Activated CD4-positive, alpha-beta T cell treated with anti-CD3 and anti-CD28 coated beads for 24 hours (primary cell): Measurements from ENCODE around the gene UAP1L1.
"Not testable (repeated sequence)": the region's sequence is repeated elsewhere in the genome, so short reads cannot be mapped to it uniquely, and the experiment has no call there.

Experiments used
- DNase-seq, 2 donors: peaks; one replicate each; pipeline ENCODE4 v3.0.0-alpha.2; 2020; ENCODE audit warnings: low read depth in 2 of 2

Gene UAP1L1, protein sequence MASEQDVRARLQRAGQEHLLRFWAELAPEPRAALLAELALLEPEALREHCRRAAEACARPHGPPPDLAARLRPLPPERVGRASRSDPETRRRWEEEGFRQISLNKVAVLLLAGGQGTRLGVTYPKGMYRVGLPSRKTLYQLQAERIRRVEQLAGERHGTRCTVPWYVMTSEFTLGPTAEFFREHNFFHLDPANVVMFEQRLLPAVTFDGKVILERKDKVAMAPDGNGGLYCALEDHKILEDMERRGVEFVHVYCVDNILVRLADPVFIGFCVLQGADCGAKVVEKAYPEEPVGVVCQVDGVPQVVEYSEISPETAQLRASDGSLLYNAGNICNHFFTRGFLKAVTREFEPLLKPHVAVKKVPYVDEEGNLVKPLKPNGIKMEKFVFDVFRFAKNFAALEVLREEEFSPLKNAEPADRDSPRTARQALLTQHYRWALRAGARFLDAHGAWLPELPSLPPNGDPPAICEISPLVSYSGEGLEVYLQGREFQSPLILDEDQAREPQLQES

DNA sequence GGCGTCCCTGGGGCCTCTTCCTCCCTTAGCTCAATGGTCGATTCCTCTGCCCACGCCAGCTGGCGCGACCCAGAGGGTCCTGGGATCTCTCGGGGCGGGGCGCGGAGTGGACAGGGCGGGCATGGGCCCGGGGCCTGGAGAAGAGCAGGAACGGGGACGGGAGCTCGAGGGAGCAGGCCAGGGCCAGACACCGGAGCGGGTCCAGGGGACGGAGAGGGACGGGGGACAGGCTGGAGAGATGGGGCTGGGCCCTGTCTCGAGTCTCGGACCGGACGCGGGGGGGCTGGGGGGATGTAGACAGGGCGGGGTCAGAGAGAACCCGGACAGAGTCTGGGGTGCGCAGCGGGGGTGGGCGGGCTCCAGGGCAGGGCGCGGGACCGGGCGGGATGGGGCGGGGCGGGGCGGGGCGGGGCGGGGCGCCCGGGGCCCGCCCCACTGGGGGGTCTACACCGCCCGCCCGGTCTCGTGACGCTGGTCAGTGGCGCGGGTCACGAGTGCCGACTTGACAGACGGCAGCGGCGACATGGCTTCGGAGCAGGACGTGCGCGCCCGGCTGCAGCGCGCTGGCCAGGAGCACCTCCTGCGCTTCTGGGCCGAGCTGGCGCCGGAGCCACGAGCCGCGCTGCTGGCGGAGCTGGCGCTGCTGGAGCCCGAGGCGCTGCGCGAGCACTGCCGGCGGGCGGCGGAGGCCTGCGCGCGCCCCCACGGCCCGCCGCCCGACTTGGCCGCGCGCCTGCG, at the start of gene UAP1L1:
Gene UAP1L1 (plus strand): TSS at position 508 of the 738 bp plus-strand sequence. CDS start 16 bp downstream, at position 524.
- DNase-seq = peak in 1 of 2 donors; percentile 37

DNA sequence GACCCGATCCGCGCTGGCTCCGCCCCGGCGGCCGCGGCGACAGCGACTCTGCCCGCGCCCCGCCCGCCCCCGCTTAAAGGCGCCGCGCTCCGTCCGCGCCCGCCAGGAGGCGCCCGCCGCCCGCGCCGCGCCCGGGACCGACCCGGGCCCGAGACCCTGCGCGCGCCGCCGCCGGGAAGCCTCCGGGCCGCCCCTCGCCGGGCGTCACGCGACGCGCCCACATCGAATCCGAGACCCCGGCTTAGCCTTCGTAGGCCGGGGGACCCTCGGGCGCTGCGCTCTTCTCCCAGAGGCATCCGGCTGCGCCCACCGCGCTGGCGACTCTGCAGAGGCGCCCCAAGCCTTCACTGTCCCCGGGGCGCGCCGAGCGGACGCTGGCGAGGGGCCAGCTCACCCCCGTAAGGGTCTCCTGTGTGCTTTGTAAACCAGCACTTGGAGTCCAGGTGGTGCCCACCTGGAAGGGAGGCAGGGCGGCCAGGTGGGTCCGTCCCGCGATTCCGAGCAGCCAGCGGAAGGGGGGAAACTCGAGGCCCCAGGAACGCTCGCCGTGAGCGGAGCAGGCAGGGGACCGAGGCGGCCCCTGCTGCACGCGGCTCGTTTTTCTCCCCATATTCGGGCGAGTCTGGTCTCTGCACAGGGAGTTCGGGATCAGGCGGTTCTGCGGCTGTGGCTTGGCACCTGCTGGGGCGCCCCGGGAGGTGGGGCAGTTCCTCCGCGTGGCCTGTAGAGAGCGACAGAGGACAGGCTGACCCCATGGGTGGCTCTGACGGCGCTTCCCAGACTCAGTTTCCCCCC, 48.9 kb upstream of the UAP1L1 start:
- peak; percentile 41 to 55 for DNase-seq

DNA sequence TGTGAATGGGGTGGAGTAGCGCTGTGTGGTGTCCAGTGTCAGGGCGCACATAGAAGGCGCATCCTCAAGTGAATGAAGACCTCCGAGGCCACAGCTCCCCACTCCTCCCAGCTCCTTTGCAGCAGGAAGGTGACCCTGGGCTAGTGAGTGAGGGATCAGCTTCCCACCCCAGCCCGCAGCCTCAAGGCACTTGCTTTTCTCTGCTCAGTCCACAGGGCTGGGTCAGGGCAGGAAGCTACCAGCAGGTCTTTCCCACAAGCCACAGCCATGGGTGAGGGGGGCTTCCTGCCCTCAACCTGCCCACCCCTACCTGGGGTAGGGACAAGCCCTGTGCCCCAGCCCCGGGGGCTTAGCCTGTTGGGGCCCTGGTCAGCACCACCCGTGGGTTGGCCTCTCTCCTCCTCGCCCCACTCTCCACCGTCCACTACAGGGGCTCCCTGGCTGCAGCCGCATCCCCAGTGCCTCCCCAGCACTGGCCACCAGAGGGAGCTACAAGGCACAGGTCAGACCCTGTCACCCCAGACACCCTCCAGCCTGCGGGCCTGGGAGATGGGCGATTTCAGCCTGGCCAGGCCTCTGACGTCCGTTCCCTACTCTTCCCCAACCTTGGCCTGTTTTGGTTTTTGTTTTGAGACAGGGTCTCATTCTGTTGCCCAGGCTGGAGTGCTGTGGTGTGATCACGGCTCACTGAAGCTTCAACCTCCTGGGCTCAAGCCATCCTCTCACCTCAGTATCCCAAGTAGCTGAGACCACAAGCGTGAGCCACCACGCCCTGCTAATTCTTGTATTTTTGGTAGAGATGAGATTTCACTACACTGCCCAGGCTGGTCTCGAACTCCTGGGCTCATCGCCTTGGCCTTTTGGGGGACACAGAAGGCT, 48.0 kb upstream of the UAP1L1 start:
- DNase-seq = peak; percentile 63 to 74

DNA sequence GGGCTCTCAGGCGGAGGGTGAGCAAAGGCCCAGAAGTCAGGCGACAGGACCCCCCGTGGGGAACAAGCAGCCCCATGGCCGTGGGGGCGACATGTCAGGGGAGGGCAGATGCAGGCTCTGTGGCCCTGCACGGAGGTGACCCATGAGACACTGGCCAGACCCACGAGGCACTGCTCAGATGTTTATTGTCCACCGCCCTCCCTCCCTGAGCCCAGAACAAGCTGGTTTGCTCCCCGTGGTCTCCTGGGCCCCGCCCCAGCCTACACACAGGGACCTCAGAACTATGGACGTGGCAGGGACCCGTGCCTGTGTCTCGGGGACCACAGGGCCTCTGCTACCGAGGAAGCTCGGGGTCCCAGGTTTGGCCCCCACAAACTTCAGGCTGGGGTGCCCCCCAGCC, 47.3 kb upstream of the UAP1L1 start:
- DNase-seq = no peak

DNA sequence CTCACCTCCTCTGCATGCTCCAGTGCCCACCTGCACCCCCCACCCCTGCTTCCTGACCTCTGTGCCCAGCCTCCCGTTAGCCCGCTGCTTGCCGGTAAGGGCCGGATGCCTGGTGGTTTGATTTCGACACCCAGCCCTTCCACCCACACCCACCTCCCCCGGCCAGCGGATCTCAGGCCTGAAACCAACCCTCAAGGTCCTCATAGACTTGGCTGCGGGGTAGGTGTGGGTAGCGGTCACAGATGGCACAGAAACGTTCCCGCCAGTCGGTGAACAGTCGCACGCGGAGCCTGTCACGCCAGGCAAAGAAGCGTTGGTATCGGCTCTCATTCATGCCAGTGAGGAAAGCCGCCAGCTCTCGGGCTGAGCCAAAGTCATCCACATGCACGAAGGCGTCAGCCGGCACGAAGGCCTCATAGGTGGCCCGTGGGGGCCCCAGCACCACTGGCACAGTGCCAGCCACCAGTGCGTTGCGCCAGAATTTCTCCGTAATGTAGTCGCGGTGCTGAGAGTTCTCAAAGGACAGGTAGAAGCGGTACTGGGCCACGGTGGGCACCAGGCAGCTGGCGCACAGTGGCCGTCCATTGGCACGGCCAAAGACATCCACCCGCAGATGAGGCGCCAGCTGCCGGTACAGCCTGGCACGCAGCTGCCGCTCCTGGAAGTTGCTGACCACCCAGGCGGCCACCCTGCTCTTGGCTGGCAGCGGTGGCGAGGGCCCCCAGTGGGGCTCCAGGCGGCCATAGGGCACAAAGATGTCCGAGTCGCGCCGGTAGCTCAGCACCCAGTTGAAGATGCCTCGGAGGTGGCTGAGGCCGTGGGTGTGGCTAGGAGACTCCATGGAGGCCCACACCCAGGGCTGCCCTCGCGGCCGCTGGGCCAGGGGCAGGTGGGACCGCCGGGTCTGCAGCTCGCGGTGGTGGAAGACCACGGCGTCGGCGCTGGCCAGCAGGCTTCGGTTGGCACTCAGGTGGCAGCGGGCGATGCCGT, 46.5 kb upstream of the UAP1L1 start:
- DNase-seq = no peak

DNA sequence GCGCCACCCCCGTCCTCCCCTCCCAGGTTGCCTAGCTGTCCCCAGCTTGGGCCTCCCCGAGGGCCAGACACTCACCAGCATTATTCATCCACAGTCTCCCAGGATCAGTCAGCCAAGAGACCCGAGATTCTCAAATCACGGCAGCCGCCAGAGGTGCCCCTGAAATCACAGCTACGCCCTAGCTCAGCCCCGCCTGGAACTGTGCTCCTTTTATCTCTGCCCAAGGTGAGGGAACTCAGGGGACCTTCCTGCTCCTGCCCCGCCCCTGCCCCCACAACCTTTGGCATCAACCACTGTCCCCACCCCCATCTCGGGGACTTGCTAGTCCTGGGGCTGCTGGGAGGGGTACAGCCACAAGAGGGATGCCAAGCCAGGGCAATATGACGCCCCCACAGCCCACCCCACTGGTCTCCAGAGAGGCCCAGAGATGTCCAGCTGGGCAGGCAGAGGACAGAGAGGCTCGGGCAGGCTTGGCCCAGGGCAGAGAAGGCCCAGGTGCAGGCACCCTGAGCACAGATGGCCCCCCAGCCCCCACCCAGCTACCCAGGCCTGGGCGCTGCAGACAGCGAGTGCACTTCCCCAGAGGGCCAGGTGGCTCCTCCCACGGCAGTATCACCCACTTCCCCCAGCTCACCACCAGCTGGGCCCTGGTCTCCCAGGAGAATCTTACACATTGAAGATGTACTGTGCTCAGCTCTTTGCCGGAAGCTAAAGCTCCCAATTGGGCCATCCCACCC, 45.2 kb upstream of the UAP1L1 start, which contains the start of gene FUT7:
Gene FUT7 (minus strand): TSS at position 185 of the 737 bp plus-strand sequence. CDS start 97 bp downstream, at position 88.
- DNase-seq = no peak

DNA sequence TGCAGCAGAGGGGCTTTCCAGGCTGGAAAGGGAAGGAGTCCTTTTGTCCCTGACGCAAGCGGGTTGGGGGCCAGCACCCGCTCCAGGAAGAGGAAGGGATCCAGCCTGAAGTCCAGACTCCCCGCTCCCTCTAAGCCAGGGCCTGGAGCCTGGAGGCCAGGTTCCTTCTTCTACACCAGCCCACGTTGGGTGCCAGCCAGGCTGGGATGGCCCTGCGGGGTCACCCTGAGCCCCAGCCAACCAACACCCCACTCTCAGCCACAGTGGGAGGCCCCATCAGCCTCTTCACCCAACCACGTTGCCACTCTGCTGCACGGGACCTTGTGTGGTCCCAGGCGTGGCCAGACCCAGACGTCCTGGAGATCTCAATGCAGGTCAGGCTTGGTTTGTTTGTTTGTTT, 44.5 kb upstream of the UAP1L1 start:
- no peak for DNase-seq

DNA sequence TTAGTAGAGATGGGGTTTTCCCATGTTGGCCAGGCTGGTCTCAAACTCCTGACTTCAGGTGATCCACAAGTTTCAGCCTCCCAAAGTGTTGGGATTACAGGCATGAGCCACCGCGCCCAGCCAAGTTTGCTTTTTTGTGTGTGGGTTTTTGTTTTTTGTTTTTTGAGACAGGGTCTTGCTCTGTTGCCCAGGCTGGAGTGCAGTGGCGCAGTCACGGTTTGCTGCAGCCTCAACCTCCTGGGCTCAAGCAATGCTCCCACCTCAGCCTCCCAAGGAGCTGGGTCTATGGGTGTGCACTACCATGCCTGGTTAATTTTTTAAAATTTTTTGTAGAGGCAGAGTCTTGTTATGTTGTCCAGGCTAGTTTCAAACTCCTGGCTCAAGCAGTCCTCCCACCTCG, 43.8 kb upstream of the UAP1L1 start:
- DNase-seq = not testable (repeated sequence)

DNA sequence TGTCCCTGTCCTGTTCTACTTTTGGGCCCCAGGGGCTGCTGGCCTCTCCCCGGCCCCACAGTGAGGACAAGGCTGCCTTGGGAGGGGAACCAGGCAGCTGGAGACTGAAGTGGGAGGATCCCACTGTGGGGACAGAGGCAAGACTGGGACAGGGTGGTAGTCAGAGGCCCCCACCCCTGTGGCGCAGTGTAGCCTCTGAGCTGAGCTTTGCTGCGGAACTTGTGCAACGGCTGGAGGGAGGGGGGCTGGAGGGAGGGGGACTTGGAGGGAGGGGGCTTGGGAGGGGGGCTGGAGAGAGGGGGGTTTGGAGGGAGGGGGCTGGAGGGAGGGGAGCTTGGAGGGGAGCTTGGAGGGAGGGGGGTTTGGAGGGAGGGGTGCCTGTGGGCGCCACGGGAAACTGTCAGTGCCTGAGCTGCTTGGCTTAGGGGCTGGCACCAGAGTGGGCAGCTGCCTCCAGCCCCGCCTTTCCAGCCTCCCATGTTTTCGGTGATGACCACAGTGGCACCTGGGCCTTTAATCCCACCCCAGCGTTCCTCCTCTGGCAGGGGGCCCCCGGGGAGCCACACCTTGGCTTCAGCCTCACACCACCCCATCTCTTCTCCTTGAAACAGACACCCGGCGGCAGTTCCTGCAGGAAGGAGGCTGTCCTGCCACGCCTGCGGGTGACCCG, 43.1 kb upstream of the UAP1L1 start:
- no peak for DNase-seq

DNA sequence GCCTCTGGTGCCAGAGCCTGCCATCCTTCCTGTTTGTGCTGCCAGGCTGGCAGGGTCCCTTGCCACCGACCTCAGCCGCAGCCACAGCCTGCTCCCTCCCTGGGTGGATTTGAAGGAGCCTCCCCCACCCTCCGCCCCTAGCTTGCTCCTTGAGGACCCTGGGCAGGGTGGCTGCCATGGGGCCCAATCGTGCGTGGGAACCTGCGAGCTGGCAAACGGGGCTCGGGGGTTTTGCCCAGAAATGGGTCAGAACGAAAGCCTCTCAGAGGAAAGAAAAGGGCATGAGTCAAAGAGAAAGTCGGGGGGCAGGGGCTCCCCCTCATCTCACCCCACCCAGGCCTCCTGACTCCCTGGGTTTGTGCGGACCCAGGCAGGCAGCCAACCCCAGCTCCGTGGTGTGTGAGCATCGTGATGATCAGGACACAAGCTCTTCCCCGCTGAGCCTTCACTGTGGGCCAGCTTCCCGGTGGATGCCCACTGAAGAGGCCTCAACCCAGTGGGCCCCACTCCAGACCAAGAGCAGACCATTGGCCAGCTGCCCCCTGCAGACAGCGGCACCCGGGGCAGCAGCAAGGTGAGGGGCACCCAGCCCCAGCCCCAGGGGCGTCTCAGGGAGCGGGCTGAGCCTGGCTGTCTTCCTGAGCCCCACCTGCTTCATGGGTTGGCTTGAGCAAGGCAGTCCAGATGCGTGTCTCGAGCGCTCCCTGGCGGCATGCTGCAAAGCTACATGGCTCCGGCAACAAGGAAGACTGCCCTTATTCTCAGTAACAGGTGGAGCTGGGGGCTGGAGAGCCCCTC, 42.4 kb upstream of the UAP1L1 start:
- peak; percentile 83 to 89 for DNase-seq

DNA sequence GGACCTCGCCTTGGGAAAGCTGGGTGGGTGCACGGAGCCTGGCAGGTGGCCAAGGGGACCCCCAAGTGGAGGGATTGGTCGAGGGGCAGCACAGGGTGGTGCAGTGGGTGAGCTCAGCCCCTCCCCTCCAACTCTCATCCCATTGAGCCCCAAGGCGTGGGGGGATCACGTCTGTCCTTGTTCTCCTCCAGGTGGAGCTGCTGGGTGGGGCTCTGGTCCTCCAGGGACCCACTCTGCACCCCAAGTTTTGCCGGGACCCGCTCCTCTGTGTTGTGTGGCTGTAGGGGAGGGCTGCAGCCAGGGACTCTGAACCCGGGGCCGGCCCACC, 41.8 kb upstream of the UAP1L1 start:
- no peak for DNase-seq

DNA sequence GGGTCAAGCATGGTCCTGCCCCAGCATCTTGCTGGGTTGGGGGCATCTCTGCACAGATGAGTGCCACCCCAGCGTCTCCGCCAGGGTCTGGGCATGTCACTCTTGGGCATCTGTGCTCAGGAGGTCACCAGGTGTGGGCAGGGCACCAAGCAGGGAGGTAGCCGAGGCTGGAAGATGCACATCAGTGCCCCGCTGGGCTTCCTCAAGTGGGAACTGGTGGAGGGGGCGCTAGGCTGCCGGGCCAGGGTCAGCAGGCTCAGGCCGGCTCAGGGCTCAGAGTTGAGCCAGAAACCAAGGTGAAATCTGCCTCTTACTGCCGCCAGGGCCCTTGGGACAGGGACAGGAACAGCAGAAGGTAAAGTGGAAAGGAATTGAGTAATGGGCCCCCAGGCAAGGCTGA, 41.4 kb upstream of the UAP1L1 start:
- DNase-seq = no peak

DNA sequence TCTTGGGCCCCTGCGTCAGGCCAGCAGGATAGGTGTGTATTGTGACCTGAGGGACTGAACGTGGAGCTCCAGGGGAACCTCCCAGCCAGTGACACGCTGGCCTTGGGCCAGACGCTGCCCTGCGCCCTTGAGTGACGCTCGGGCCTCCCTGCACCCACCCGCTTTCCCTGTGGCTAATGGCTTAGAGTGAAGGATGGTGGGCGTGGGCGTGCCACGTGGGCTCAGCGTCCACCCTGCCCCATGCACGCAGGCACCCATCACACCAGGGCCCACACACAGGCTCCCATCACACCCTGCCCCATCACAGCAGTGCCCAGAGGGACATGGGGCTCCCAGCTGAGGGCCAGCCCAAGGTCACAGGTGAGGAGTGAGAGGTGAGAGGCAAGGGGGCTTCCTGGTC, 40.3 kb upstream of the UAP1L1 start:
- DNase-seq = no peak

DNA sequence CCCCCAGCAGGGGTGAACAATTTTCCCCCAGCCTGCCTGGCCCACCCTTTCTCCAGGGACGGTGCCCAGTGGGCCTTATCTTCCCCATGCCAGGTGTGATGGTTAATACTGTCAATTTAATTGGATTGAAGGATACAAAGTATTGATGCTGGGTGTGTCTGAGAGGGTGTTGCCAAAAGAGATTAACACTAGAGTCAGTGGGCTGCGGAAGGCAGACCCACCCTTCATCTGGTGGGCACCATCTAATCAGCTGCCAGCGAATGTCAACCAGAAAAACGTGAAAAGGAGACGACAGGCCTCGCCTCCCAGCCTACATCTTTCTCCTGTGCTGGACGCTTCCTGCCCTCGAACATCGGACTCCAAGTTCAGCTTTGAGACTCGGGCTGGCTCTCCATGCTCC, 39.8 kb upstream of the UAP1L1 start:
- DNase-seq = no peak

DNA sequence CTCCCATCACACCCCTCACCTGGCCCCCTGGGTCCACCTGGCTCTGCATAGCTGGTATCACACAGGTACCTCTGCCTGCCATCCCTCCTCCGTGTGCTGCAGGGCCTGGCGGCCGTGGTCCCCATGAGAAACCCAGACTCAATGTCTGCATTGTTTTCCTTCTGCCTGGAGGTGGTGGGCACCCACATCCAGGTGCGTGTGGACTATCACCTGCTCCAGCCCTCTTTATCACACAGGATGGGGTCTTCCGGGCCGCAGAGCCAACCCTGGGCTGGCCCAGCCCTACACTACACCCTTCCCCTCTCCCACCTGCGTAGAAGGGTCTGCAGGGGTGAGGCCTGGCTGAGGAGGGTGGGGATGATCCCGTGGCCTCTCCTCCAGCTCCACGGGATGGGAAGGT, 38.4 kb upstream of the UAP1L1 start:
- DNase-seq = no peak

DNA sequence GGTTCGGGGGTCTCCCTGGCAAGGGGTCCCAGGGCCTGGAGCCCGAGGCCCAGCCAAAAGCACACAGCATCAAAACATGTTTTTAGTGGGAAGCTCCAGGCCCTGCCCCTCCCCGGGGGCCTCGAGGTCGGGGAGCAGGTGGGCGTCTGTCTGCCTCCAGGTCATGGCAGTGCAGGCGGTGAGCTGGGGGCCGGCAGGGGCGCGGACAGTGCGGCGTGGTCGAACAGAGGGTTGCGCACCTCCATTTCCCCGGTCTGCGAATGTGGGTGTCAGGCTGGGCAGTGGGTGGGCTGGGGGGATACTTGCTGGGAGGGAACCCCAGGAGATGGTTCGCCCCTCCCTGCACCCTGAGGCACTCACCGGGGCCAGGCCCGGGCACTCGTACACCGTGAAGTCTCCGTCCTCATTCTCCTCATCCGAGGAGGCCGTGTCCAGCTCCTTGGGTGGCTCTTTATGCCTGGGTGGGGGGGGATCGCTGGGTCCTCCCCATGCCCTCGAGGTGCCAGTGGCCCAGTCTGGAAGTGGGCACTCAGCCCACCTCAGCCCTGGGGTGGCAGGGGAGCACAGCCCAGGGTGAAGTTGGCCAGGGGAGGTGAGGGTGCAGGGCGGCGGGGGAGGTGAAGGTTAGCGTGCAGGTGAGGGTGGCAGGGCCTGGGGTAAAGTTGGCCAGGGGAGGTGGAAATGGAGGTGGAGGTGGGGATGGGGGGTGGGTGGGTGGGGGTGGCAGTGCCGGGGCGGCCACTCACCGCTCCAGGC, 37.5 kb upstream of the UAP1L1 start:
- DNase-seq = no peak

DNA sequence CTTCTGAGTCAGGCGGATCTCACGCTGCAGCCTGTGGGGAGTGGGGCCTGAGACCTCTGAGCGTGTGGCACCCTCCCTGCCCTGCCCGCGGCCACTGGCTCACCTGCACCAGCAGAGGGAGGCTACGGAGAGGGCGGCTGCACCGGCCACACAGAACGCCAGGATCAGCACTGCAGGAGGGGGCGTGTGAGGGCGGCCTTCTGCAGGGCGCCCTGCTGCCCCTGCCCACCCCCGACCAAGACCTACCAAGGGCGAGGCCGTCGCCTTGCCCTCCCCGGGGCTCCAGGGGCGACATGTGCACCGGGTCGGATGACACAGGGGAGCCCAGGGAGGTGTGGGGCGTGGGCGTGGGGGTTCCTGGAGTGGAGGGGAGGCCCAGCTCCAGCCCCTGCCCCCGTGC, 36.7 kb upstream of the UAP1L1 start:
- no peak for DNase-seq
